Tibial artery (tissue), 4 donors: ENCODE measurements around the gene RET.

Source experiments
- DNase-seq, 2 donors: peaks; one replicate each; pipeline ENCODE4 v3.0.0-alpha.2; 2019
- H3K27ac ChIP-seq, 2 donors: fragments of 200-600 bp; sonication (generic) in 1 of 2; 1 replicate in 1 of 2; 2 replicates in 1 of 2; pipeline ENCODE4 v1.5.1; 2018 to 2019; ENCODE audit warnings: mild to moderate bottlenecking in 1 of 2
- H3K27me3 ChIP-seq, 2 donors: fragments of 200-600 bp; sonication (generic) in 1 of 2; one replicate each; pipeline versions ENCODE4 v1.5.1 to v1.6.0; 2016 to 2019
- H3K36me3 ChIP-seq, 3 donors: fragments of 200-600 bp; sonication (generic) in 2 of 3; one replicate each; pipeline ENCODE4 v1.5.1; 2016 to 2019; ENCODE audit warnings: mild to moderate bottlenecking in 2 of 3
- H3K4me1 ChIP-seq, 4 donors: fragments of 200-600 bp; sonication (generic) in 2 of 4; 1 replicate in 3 of 4; 2 replicates in 1 of 4; pipeline ENCODE4 v1.5.1; 2016 to 2019
- H3K4me3 ChIP-seq, 2 donors: fragments of 200-600 bp; sonication (generic) in 1 of 2; 1 replicate in 1 of 2; 2 replicates in 1 of 2; pipeline ENCODE4 v1.5.1; 2018 to 2019; ENCODE audit warnings: mild to moderate bottlenecking in 2 of 2
- H3K9me3 ChIP-seq, 3 donors: fragments of 200-600 bp; sonication (generic) in 1 of 3; one replicate each; pipeline ENCODE4 v1.5.1; 2016 to 2019
- intact Hi-C: fragments of 100-400 bp; cut with DNase I; formaldehyde crosslinking; loops from one replicate; pipeline ENCODE4 v1.15.0; 2023; ENCODE audit warnings: low total_unique reads
- TF ChIP-seq, protein P1 (sequence below), 2 experiments: fragments of 200-600 bp in 1 of 2; fragments of 450-650 bp in 1 of 2; IDR thresholded peaks; one replicate each; pipeline ENCODE4 v1.5.1; 2017 to 2019; ENCODE audit warnings: antibody characterized with exemption in 2 of 2, mild to moderate bottlenecking in 1 of 2, moderate library complexity in 1 of 2

Gene RET

DNA sequence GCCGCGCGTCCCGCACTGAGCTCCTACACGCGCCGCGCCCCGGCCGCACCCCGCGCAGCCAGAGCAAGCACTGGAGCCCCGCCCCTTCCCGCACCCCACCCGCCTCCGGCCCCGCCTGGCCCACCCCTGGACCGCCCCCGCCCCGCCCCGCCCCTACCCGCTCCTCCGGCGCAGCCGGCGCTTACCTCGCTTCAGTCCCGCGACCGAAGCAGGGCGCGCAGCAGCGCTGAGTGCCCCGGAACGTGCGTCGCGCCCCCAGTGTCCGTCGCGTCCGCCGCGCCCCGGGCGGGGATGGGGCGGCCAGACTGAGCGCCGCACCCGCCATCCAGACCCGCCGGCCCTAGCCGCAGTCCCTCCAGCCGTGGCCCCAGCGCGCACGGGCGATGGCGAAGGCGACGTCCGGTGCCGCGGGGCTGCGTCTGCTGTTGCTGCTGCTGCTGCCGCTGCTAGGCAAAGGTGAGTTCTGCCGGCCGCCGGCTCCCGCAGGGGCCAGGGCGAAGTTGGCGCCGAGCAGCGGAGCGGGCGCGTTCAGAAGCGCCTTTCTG lies at the start of gene RET:
Gene RET, plus strand, starts transcription at position 194 of the 545 bp plus-strand sequence. Its CDS starts 190 bp downstream, at position 384.
- intact Hi-C loops, result no loop called here
- H3K4me3 ChIP-seq, result peak within 1 kb of the TSS; percentile 35 to 50
- no peaks in the 10 kb centered on the region for H3K36me3 ChIP-seq
- peaks cover 0 to 20% (median 10%) of the 10 kb centered on the region in 4 donors for H3K4me1 ChIP-seq
- H3K9me3 ChIP-seq, result no peaks in the 10 kb centered on the region
- H3K27me3 ChIP-seq, result peaks cover 0 to 90% of the 10 kb centered on the region in 2 donors
- no peak within 1 kb of the TSS for H3K27ac ChIP-seq
- TF ChIP-seq, protein P1, sequence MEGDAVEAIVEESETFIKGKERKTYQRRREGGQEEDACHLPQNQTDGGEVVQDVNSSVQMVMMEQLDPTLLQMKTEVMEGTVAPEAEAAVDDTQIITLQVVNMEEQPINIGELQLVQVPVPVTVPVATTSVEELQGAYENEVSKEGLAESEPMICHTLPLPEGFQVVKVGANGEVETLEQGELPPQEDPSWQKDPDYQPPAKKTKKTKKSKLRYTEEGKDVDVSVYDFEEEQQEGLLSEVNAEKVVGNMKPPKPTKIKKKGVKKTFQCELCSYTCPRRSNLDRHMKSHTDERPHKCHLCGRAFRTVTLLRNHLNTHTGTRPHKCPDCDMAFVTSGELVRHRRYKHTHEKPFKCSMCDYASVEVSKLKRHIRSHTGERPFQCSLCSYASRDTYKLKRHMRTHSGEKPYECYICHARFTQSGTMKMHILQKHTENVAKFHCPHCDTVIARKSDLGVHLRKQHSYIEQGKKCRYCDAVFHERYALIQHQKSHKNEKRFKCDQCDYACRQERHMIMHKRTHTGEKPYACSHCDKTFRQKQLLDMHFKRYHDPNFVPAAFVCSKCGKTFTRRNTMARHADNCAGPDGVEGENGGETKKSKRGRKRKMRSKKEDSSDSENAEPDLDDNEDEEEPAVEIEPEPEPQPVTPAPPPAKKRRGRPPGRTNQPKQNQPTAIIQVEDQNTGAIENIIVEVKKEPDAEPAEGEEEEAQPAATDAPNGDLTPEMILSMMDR (IDR thresholded peaks at IDR 0.05), result no peak
- DNase-seq, result no peak

DNA sequence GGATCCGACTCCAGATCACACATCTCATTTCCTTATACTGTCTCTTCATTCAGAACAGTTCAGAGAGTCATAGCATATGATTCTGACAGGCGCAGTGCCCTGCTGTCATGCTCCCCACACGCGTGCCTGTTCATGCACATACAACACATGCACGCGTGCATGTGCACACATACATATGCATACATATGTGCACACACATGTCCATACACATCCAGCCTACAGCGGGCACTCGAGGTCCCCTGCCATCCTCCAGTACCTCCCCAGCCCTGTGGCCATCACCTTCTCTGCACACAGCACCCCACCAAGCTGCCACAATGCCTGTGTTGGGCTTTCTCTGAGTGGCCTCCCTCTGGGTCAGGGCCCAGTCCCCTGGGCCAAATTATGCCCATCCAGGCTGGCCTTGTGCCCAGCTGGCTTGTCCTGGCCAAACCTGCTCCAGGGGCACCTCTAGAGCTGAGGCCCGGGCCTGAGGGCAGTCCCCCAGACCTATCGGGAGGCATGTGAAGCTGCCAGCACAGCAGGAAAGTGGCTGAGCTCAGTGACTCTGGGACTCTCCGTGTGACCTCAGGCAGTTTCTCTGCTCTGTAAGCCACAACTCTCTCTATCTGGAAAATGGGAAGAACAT lies 49.4 kb upstream of the RET start:
- H3K36me3 ChIP-seq, result no peaks in the 10 kb centered on the region
- TF ChIP-seq, protein P1 (IDR thresholded peaks at IDR 0.05), result no peak
- no peak for DNase-seq
- H3K4me1 ChIP-seq, result peaks cover 0 to 4% (median 0%) of the 10 kb centered on the region in 4 donors
- H3K27ac ChIP-seq, result no peak overlapping the region
- H3K27me3 ChIP-seq, result peaks cover 0 to 36% of the 10 kb centered on the region in 2 donors
- H3K4me3 ChIP-seq, result no peak overlapping the region
- intact Hi-C loops, result no loop called here
- peaks cover under 1 to 8% (median 4%) of the 10 kb centered on the region in 3 donors for H3K9me3 ChIP-seq

DNA sequence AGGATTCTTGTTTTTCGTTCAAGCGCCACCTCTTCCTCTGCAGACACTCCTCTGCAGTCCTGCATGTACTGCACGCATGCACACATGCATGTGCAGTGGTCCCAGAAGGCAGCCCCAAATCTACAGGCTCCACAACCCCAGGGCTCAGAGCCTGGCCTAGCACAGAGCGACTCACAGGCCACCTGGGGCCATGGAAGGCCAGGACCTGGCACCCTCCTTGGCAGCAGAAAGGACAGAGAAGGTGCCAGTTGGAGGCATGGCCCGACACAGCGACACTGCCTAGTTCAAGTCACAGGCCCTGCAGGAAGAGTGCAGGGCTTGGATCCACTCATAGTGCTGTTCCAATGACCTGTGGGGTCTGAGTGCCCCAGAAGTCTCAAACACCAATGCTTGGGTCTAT lies 48.7 kb upstream of the RET start:
- Histone ChIP-seq H3K4me3 (no peak overlapping the region), H3K27me3 (peaks cover 0 to 29% of the 10 kb centered on the region in 2 donors), H3K27ac (no peak overlapping the region), H3K4me1 (peaks cover 0 to 4% (median 0%) of the 10 kb centered on the region in 4 donors), H3K36me3 (no peaks in the 10 kb centered on the region), H3K9me3 (peaks cover 2 to 14% (median 4%) of the 10 kb centered on the region in 3 donors)
- TF ChIP-seq, protein P1 (IDR thresholded peaks at IDR 0.05), result no peak
- intact Hi-C loops, result no loop called here
- DNase-seq, result no peak

DNA sequence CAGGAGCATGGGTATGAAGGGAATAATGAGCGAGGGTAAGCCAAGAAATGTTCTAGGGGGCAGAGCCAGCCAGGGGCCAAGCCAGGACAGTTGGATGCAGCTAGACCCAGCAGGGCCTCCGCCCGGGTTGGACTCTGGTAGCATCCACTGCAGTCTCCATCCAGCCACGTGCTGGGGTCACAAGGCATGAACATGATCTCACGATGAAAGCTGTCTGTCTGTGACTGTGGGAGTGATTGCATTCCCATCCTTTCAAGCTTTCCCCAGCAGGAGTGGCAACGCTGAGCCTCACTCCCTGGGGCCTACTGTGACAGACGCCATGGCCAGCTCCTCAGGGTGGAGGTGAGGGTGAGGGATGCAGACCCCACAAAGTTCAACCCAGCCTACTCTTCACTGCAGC lies 47.8 kb upstream of the RET start:
- H3K27ac ChIP-seq, result no peak overlapping the region
- intact Hi-C loops, result no loop called here
- no peak overlapping the region for H3K4me3 ChIP-seq
- no peak for DNase-seq
- peaks cover 0 to 26% of the 10 kb centered on the region in 2 donors for H3K27me3 ChIP-seq
- TF ChIP-seq, protein P1 (IDR thresholded peaks at IDR 0.05), result no peak
- H3K9me3 ChIP-seq, result peaks cover 2 to 16% (median 7%) of the 10 kb centered on the region in 3 donors
- H3K4me1 ChIP-seq, result peaks cover 0 to 4% (median 0%) of the 10 kb centered on the region in 4 donors
- H3K36me3 ChIP-seq, result no peaks in the 10 kb centered on the region

DNA sequence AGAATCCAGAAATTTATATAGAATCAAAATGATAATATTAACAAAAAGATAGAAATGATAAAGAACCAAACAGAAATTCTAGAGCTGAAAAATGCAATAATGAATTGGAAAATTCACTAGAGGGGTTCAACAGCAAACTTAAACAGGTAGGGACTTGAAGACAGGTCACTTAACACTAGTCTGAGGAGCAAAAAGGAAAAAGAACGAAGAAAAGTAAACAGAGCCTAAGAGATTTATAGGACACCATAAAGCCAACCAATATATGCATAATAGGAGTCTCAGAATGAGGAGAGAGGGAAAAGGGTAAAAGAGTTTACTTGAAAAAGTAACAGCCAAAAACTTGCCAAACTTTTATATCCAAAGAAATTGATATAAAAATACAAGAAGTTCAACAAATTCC lies 44.3 kb upstream of the RET start:
- no peak overlapping the region for H3K4me3 ChIP-seq
- intact Hi-C loops, result no loop called here
- no peaks in the 10 kb centered on the region for H3K4me1 ChIP-seq
- H3K36me3 ChIP-seq, result no peaks in the 10 kb centered on the region
- H3K27ac ChIP-seq, result no peak overlapping the region
- peaks cover 0 to 7% of the 10 kb centered on the region in 2 donors for H3K27me3 ChIP-seq
- H3K9me3 ChIP-seq, result peaks cover 2 to 16% (median 7%) of the 10 kb centered on the region in 3 donors
- no peak for DNase-seq
- TF ChIP-seq, protein P1 (IDR thresholded peaks at IDR 0.05), result no peak
